Testis (tissue), 3 donors: ENCODE results near the gene HEG1. TPM values are rescaled to one million over a fixed set of nuclear protein-coding genes. Genes with fewer than 3 reads are reported as not detected.

Experiments used
- DNase-seq: peaks from one replicate; pipeline ENCODE4 v3.0.0-alpha.2; 2019
- H3K27ac ChIP-seq, 2 donors: fragments of 200-600 bp; sonication (generic); one replicate each; pipeline ENCODE4 v1.5.1; 2019
- H3K27me3 ChIP-seq: fragments of 200-600 bp; sonication (generic); one replicate; pipeline ENCODE4 v1.5.1; 2019
- H3K36me3 ChIP-seq: fragments of 200-600 bp; sonication (generic); one replicate; pipeline ENCODE4 v1.5.1; 2017; ENCODE audit warnings: low read depth; ENCODE audit errors: missing control alignments
- H3K4me1 ChIP-seq: fragments of 200-600 bp; sonication (generic); one replicate; pipeline ENCODE4 v1.5.1; 2019
- H3K4me3 ChIP-seq, 2 donors: fragments of 200-600 bp; sonication (generic); one replicate each; pipeline ENCODE4 v1.5.1; 2017 to 2019
- H3K9me3 ChIP-seq: fragments of 200-600 bp; sonication (generic); one replicate; pipeline ENCODE4 v1.5.1; 2017
- CTCF ChIP-seq, 3 experiments: fragments of 450-650 bp in 2 of 3; fragments of 200-600 bp in 1 of 3; sonication (generic) in 1 of 3; IDR thresholded peaks; one replicate each; pipeline ENCODE4 v1.5.1; 2016 to 2019; ENCODE audit warnings: antibody characterized with exemption in 3 of 3, mild to moderate bottlenecking in 2 of 3, moderate library complexity in 1 of 3
- POLR2A ChIP-seq: fragments of 450-650 bp; IDR thresholded peaks from one replicate; pipeline ENCODE4 v1.6.1; 2017; ENCODE audit warnings: antibody characterized with exemption, mild to moderate bottlenecking, moderate library complexity
- WGBS, 2 donors: methylation state at CpG; one replicate each; pipeline ENCODE4 v1.1.5; 2018; 5-methylcytosine and 5-hydroxymethylcytosine counted together
- intact Hi-C: fragments of 100-400 bp; cut with DNase I; formaldehyde crosslinking; loops from one replicate; pipeline ENCODE4 v1.15.1; 2023; ENCODE audit warnings: low total_unique reads
- polyA plus RNA-seq: library from polyadenylated mRNA; stranded (reverse); fragments of 350-450 nt; fragmentation: Illumina TruSeq; extraction: RNeasy Lipid Tissue Mini Kit (QIAGEN cat#74804); gene quantifications from one replicate; pipeline ENCODE4 v1.2.3, GENCODE V29; 2014; ENCODE audit warnings: low read depth, low replicate concordance; ENCODE audit not compliant: insufficient read depth
- total RNA-seq, 2 donors: library from RNA; depleted of rRNA; stranded (reverse); fragments of >200 nt; gene quantifications; one replicate each; pipeline ENCODE4 v1.2.3, GENCODE V29; 2016

HEG1 gene
- total and polyA plus RNA-seq, 3 donors from 2014 or later = 50.3 to 160 (median 120) TPM

GRCh38 chr3:125006291-125006731 lies 49.5 kb downstream of the HEG1 start:
- Histone ChIP-seq H3K27me3 (no peaks in the 10 kb centered on the region), H3K4me1 (peaks cover 23% of the 10 kb centered on the region), H3K27ac (no peak overlapping the region), H3K36me3 (no peaks in the 10 kb centered on the region), H3K4me3 (no peak overlapping the region), H3K9me3 (no peaks in the 10 kb centered on the region)
- TF ChIP-seq CTCF (IDR thresholded peaks at IDR 0.05) (no peak), POLR2A (no peak)
- no peak for DNase-seq
- 86 to 90% methylated on average over 5 of the region's 5 CpGs for WGBS, 2 donors
- intact Hi-C loops = no loop called here

- Histone ChIP-seq H3K36me3 (no peaks in the 10 kb centered on the region), H3K9me3 (no peaks in the 10 kb centered on the region), H3K4me1 (peaks cover 23% of the 10 kb centered on the region), H3K27ac (no peak overlapping the region), H3K27me3 (no peaks in the 10 kb centered on the region), H3K4me3 (no peak overlapping the region)
- 85 to 87% methylated on average over 5 of the region's 5 CpGs for WGBS, 2 donors
- intact Hi-C loops = no loop called here
- DNase-seq = no peak
- TF ChIP-seq CTCF (IDR thresholded peaks at IDR 0.05) (no peak), POLR2A (no peak)
Measured at GRCh38 chr3:125005676-125006075, 50.1 kb downstream of the HEG1 start.

- H3K4me1 ChIP-seq = peaks cover 24% of the 10 kb centered on the region
- H3K27ac ChIP-seq = no peak overlapping the region
- DNase-seq = no peak
- H3K36me3 ChIP-seq = no peaks in the 10 kb centered on the region
- H3K27me3 ChIP-seq = no peaks in the 10 kb centered on the region
- no peaks in the 10 kb centered on the region for H3K9me3 ChIP-seq
- TF ChIP-seq POLR2A = no peak
- no peak for TF ChIP-seq CTCF (IDR thresholded peaks at IDR 0.05)
- WGBS, 2 donors = 76 to 82% methylated on average over 4 of the region's 4 CpGs
- no peak overlapping the region for H3K4me3 ChIP-seq
- intact Hi-C loops = no loop called here
Measured at GRCh38 chr3:125005222-125005621, 50.6 kb downstream of the HEG1 start.

- TF ChIP-seq POLR2A = no peak
- TF ChIP-seq CTCF (IDR thresholded peaks at IDR 0.05) = no peak
- no peak for DNase-seq
- Histone ChIP-seq H3K27me3 (no peaks in the 10 kb centered on the region), H3K4me3 (no peak overlapping the region), H3K27ac (peak overlapping the region in 1 of 2 donors; percentile 46), H3K9me3 (no peaks in the 10 kb centered on the region), H3K4me1 (peaks cover 31% of the 10 kb centered on the region), H3K36me3 (no peaks in the 10 kb centered on the region)
- 60 to 76% methylated on average over 10 of the region's 10 CpGs for WGBS, 2 donors
- intact Hi-C loops = no loop called here
Measured at GRCh38 chr3:125003859-125004595, 51.8 kb downstream of the HEG1 start.

- Histone ChIP-seq H3K4me3 (no peak overlapping the region), H3K36me3 (no peaks in the 10 kb centered on the region), H3K27ac (no peak overlapping the region), H3K4me1 (peaks cover 31% of the 10 kb centered on the region), H3K9me3 (no peaks in the 10 kb centered on the region), H3K27me3 (no peaks in the 10 kb centered on the region)
- DNase-seq = peak; percentile 94
- WGBS, 2 donors = 37 to 54% methylated on average over 7 of the region's 7 CpGs
- TF ChIP-seq CTCF (IDR thresholded peaks at IDR 0.05) (no peak), POLR2A (no peak)
- intact Hi-C loops = no loop called here
Measured at GRCh38 chr3:125003369-125003853, 52.4 kb downstream of the HEG1 start.
